IPS-NIHi7 (cell line): ENCODE measurements around the gene ZNF559.
"Not testable (repeated sequence)": the region's sequence is repeated elsewhere in the genome, so short reads cannot be mapped to it uniquely, and the experiment has no call there.

Source experiments
- DNase-seq: peaks from one replicate; pipeline ENCODE4 v3.0.0; 2012; ENCODE audit warnings: mixed read lengths; ENCODE audit errors: extremely low spot score

The ZNF559 gene

GRCh38 chr19:9323919-9324583, at the start of gene ZNF559:
ZNF559 (plus strand) TSS chr19:9324179; CDS start chr19:9338550, 14,371 bp downstream.
- peak; percentile 93 for DNase-seq

- DNase-seq, result not testable (repeated sequence)
These were observed 40.5 kb upstream of the ZNF559 start for GRCh38 chr19:9283485-9283884.

- DNase-seq, result no peak
These were observed 34.6 kb upstream of the ZNF559 start for GRCh38 chr19:9289231-9289884.

- DNase-seq, result no peak
These were observed 28.5 kb upstream of the ZNF559 start for GRCh38 chr19:9295411-9295849.

GRCh38 chr19:9296336-9296735, 27.6 kb upstream of the ZNF559 start:
- no peak for DNase-seq

GRCh38 chr19:9306443-9306842, 17.5 kb upstream of the ZNF559 start:
- DNase-seq, result no peak

GRCh38 chr19:9308091-9308770, 15.7 kb upstream of the ZNF559 start:
- no peak for DNase-seq

- DNase-seq, result peak; percentile 98
These were observed 14.6 kb upstream of the ZNF559 start, which contains the start of gene ZNF699 for GRCh38 chr19:9309139-9309973. ZNF699 (minus strand) TSS chr19:9309838; CDS start chr19:9305119, 4,719 bp downstream.

- peak; percentile 95 for DNase-seq
These were observed 14.0 kb upstream of the ZNF559 start for GRCh38 chr19:9309974-9310446.

- no peak for DNase-seq
These were observed 10.2 kb upstream of the ZNF559 start for GRCh38 chr19:9313756-9314155.

- no peak for DNase-seq
These were observed 2.6 kb upstream of the ZNF559 start for GRCh38 chr19:9321338-9321737.

GRCh38 chr19:9321756-9322155, 2.2 kb upstream of the ZNF559 start:
- DNase-seq, result not testable (repeated sequence)

- not testable (repeated sequence) for DNase-seq
These were observed 1.8 kb upstream of the ZNF559 start for GRCh38 chr19:9322201-9322600.

- DNase-seq, result peak; percentile 32
These were observed 441 bp upstream of the ZNF559 start for GRCh38 chr19:9323557-9323918.

- DNase-seq, result peak; percentile 8
These were observed 594 bp downstream of the ZNF559 start for GRCh38 chr19:9324584-9324962.

- DNase-seq, result no peak
These were observed 6.0 kb downstream of the ZNF559 start for GRCh38 chr19:9329999-9330398.

- no peak for DNase-seq
These were observed 18.8 kb downstream of the ZNF559 start for GRCh38 chr19:9342610-9343304.

- DNase-seq, result no peak
These were observed 21.0 kb downstream of the ZNF559 start for GRCh38 chr19:9345005-9345404.

- DNase-seq, result no peak
These were observed 24.3 kb downstream of the ZNF559 start for GRCh38 chr19:9348253-9348652.

- DNase-seq, result no peak
These were observed 24.7 kb downstream of the ZNF559 start for GRCh38 chr19:9348671-9349070.

- no peak for DNase-seq
These were observed 28.5 kb downstream of the ZNF559 start for GRCh38 chr19:9352505-9352904.
